GM06990 (cell line): ENCODE measurements around the gene SDK2.

Experiments
- DNase-seq: peaks from one replicate; pipeline ENCODE4 v3.0.0-alpha.2; 2011; ENCODE audit not compliant: insufficient read length; ENCODE audit errors: extremely low read depth
- H3K27me3 ChIP-seq: replicated peaks from 2 replicates; pipeline ENCODE4 v1.6.0; 2011; ENCODE audit warnings: low read length; ENCODE audit not compliant: control insufficient read depth, insufficient read depth
- H3K36me3 ChIP-seq: 2 replicates; pipeline ENCODE4 v1.5.1; 2011; ENCODE audit warnings: low read length; ENCODE audit not compliant: control insufficient read depth, insufficient read depth
- H3K4me3 ChIP-seq: replicated peaks from 2 replicates; pipeline ENCODE4 v1.5.1; 2011; ENCODE audit warnings: low read depth, mild to moderate bottlenecking, control low read depth, low read length
- CTCF ChIP-seq: IDR thresholded peaks from 2 replicates; pipeline ENCODE4 v1.5.1; 2011; ENCODE audit warnings: low read length, control low read depth, mild to moderate bottlenecking, inconsistent platforms; ENCODE audit not compliant: insufficient read depth, poor library complexity, severe bottlenecking

The SDK2 gene

GRCh38 chr17:73351764-73352163 is 292.5 kb downstream of the SDK2 start:
- no peak for TF ChIP-seq CTCF
- Histone ChIP-seq H3K4me3 (no peak overlapping the region), H3K27me3 (no peaks in the 10 kb centered on the region), H3K36me3 (no peaks in the 10 kb centered on the region)
- no peak for DNase-seq

- no peaks in the 10 kb centered on the region for H3K27me3 ChIP-seq
- no peak for TF ChIP-seq CTCF
- DNase-seq: no peak
Observed at GRCh38 chr17:73350864-73351263, 293.4 kb downstream of the SDK2 start.

GRCh38 chr17:73349647-73350046 is 294.6 kb downstream of the SDK2 start:
- Histone ChIP-seq H3K4me3 (no peak overlapping the region), H3K36me3 (no peaks in the 10 kb centered on the region), H3K27me3 (no peaks in the 10 kb centered on the region)
- no peak for DNase-seq
- no peak for TF ChIP-seq CTCF

More at GRCh38 chr17:73350864-73351263, 293.4 kb downstream of the SDK2 start:
- Histone ChIP-seq H3K36me3 (no peaks in the 10 kb centered on the region), H3K4me3 (no peak overlapping the region)

- Histone ChIP-seq H3K4me3 (no peak overlapping the region), H3K36me3 (no peaks in the 10 kb centered on the region), H3K27me3 (no peaks in the 10 kb centered on the region)
- TF ChIP-seq CTCF: no peak
- no peak for DNase-seq
Observed at GRCh38 chr17:73349138-73349537, 295.1 kb downstream of the SDK2 start.

- DNase-seq: no peak
- no peaks in the 10 kb centered on the region for H3K36me3 ChIP-seq
- no peak overlapping the region for H3K4me3 ChIP-seq
- H3K27me3 ChIP-seq: no peaks in the 10 kb centered on the region
- TF ChIP-seq CTCF: no peak
Observed at GRCh38 chr17:73348829-73349095, 295.5 kb downstream of the SDK2 start.

- no peak for TF ChIP-seq CTCF
- Histone ChIP-seq H3K4me3 (no peak overlapping the region), H3K36me3 (no peaks in the 10 kb centered on the region), H3K27me3 (no peaks in the 10 kb centered on the region)
- DNase-seq: no peak
Observed at GRCh38 chr17:73348018-73348828, 296.0 kb downstream of the SDK2 start.
